HepG2 (cell line): ENCODE measurements around the gene UNC5A. TPM values are rescaled to one million over a fixed set of nuclear protein-coding genes. Genes with fewer than 3 reads are reported as not detected.
A peak's percentile ranks its signal among the peaks of the same experiment; 100 is the strongest.

Source experiments
- ATAC-seq: fragments of 200-7000 bp; cut with Tn5 transposase; 3 replicates; pipeline ENCODE4 v1.9.1; 2020; ENCODE audit warnings: mild to moderate bottlenecking, moderate library complexity
- BruUV-seq: library from RNA; stranded (reverse); fragments of 400-500 nt; replicated peaks from 2 replicates; lab custom pipeline; 2021; lab: Mats Ljungman, UMichigan
- CTCF ChIA-PET: fragments of 300-600 bp; formaldehyde crosslinking; extraction: SDS; loops from one replicate; lab custom pipeline; 2021; ENCODE audit warnings: low total read pairs, inconsistent platforms, low intra/inter-chr PET ratio; lab: Yijun Ruan, JAX
- POLR2A ChIA-PET: fragments of 350-600 bp; sonication (Branson Sonifier 250); formaldehyde crosslinking; loops from one replicate; lab custom pipeline; 2020; ENCODE audit warnings: antibody characterized with exemption, inconsistent platforms; lab: Yijun Ruan, JAX
- DNase-seq: peaks from one replicate; pipeline ENCODE4 v3.0.0-alpha.2; 2015; ENCODE audit warnings: low spot score
- FAIRE-seq: peaks from 3 replicates; lab custom pipeline; 2011; peaks lifted over from hg19 to GRCh38; lab: Jason Lieb, UNC
- H2AFZ ChIP-seq: one replicate; pipeline ENCODE4 v1.6.1; 2011; ENCODE audit warnings: low read length, inconsistent platforms
- H3K27ac ChIP-seq: fragments of 300-600 bp; 3 replicates; pipeline ENCODE4 v1.8.0; 2011; ENCODE audit warnings: mixed run types, mild to moderate bottlenecking, mixed read lengths, low read length, inconsistent platforms; ENCODE audit not compliant: insufficient read depth; ENCODE audit errors: extremely low read length
- H3K27me3 ChIP-seq, 2 experiments: fragments of 200-600 bp in 1 of 2; 2 replicates in 1 of 2; 3 replicates in 1 of 2; pipeline versions ENCODE4 v1.6.0 to v1.8.0; 2011; ENCODE audit warnings: low read length in 2 of 2, mild to moderate bottlenecking in 2 of 2, moderate library complexity in 2 of 2, inconsistent platforms in 1 of 2; ENCODE audit not compliant: insufficient read depth in 2 of 2, control insufficient read depth in 1 of 2
- H3K36me3 ChIP-seq, 2 experiments: fragments of 200-600 bp in 1 of 2; replicated peaks in 1 of 2; 2 replicates in 1 of 2; 3 replicates in 1 of 2; pipeline versions ENCODE4 v1.5.1 to v1.8.0; 2011; ENCODE audit warnings: low read length in 2 of 2, inconsistent platforms in 1 of 2; ENCODE audit not compliant: insufficient read depth in 2 of 2, control insufficient read depth in 1 of 2
- H3K4me1 ChIP-seq: 2 replicates; pipeline ENCODE4 v1.5.1; 2012; ENCODE audit warnings: low read length, inconsistent platforms; ENCODE audit not compliant: insufficient read depth
- H3K4me2 ChIP-seq: 2 replicates; pipeline ENCODE4 v1.6.0; 2011; ENCODE audit warnings: low read depth, low read length, inconsistent platforms
- H3K4me3 ChIP-seq, 3 experiments: fragments of 200-600 bp in 1 of 3; sonication (generic), shearing (Covaris generic) in 1 of 3; replicated peaks in 1 of 3; 2 replicates each; pipeline ENCODE4 v1.5.1; 2011 to 2016; ENCODE audit warnings: low read length in 3 of 3, inconsistent platforms in 2 of 3, low read depth in 2 of 3, mild to moderate bottlenecking in 2 of 3, control low read depth in 1 of 3, mixed read lengths in 1 of 3; ENCODE audit not compliant: insufficient read depth in 1 of 3
- H3K79me2 ChIP-seq: one replicate; pipeline ENCODE4 v1.6.1; 2011; ENCODE audit warnings: low read length, inconsistent platforms; ENCODE audit not compliant: insufficient read depth
- H3K9ac ChIP-seq: 2 replicates; pipeline ENCODE4 v1.6.0; 2011; ENCODE audit warnings: mild to moderate bottlenecking, low read depth, low read length, inconsistent platforms; ENCODE audit not compliant: insufficient read depth
- H3K9me3 ChIP-seq: 2 replicates; pipeline ENCODE4 v1.5.1; 2012; ENCODE audit warnings: mild to moderate bottlenecking, low read length
- H4K20me1 ChIP-seq: 2 replicates; pipeline ENCODE4 v1.6.0; 2011; ENCODE audit warnings: inconsistent platforms, mild to moderate bottlenecking, low read length, moderate library complexity; ENCODE audit not compliant: insufficient read depth
- MBNL3 ChIP-seq: fragments of 250-450 bp; sonication (Bioruptor Pico); conservative IDR thresholded peaks from 2 replicates; pipeline ENCODE4 v1.8.0; 2022; ENCODE audit warnings: mild to moderate bottlenecking, inconsistent platforms
- MLXIP ChIP-seq: sonication (generic); formaldehyde crosslinking; IDR thresholded peaks from 2 replicates; pipeline ENCODE4 v1.9.0; 2021; ENCODE audit warnings: missing genetic modification reagents, borderline replicate concordance
- NR2C2 ChIP-seq: sonication (generic); formaldehyde crosslinking; IDR thresholded peaks from 2 replicates; pipeline ENCODE4 v1.4.0; 2020; ENCODE audit warnings: missing genetic modification reagents, mild to moderate bottlenecking, moderate library complexity, borderline replicate concordance
- SMAD1 ChIP-seq: sonication (generic); formaldehyde crosslinking; IDR thresholded peaks from 2 replicates; pipeline ENCODE4 v1.4.0; 2020; ENCODE audit warnings: missing genetic modification reagents, low read depth, mild to moderate bottlenecking, borderline replicate concordance
- ZNF768 ChIP-seq: sonication (generic); formaldehyde crosslinking; IDR thresholded peaks from 2 replicates; pipeline ENCODE4 v1.4.0; 2020; ENCODE audit warnings: missing genetic modification reagents
- WGBS: methylation state at CpG from one replicate; pipeline ENCODE4 v1.1.6; 2017; ENCODE audit warnings: low lambda C conversion rate; 5-methylcytosine and 5-hydroxymethylcytosine counted together
- in situ Hi-C: cut with HindIII; loops from 2 replicates; pipeline ENCODE4 v1.10.0; 2017; ENCODE audit warnings: low pct_unique_long_range_greater_than_20kb; ENCODE audit not compliant: extremely low pct_ligation_motif_present
- intact Hi-C: fragments of 100-400 bp; cut with micrococcal nuclease; formaldehyde crosslinking; loops from one replicate; pipeline ENCODE4 v1.10.0; 2022; ENCODE audit not compliant: unreplicated experiment
- polyA plus RNA-seq, 8 experiments: library from polyadenylated mRNA; depleted of rRNA in 3 of 8; stranded (reverse) in 7 of 8; unstranded in 1 of 8; fragments of >200 nt; fragmentation: Illumina TruSeq in 4 of 8; extraction: Trizol in 4 of 8; gene quantifications; 2 replicates each; pipeline versions ENCODE4 v1.2.1 to v1.2.3, GENCODE V29; 2011 to 2016; ENCODE audit warnings: low read depth in 4 of 8, missing spikeins in 1 of 8, mixed read lengths in 1 of 8; ENCODE audit not compliant: insufficient read depth in 1 of 8
- total RNA-seq, 5 experiments: library from RNA; depleted of rRNA; stranded (reverse); fragments of >200 nt; fragmentation: Illumina TruSeq; extraction: Trizol; gene quantifications; 2 replicates each; pipeline ENCODE4 v1.2.3, GENCODE V29; 2016; ENCODE audit warnings: low read depth in 1 of 5

The UNC5A gene
- total and polyA plus RNA-seq, 2 of the 13 experiments (the other 11 are each of a cell fraction or from before 2014, with no cell fraction given): not detected

- intact Hi-C loops: no loop called here
- POLR2A ChIA-PET: no interaction called here
These were observed 5.8 kb downstream of the UNC5A start for GRCh38 chr5:176816043-176816745.

More at GRCh38 chr5:176816043-176816745, 5.8 kb downstream of the UNC5A start:
- Histone ChIP-seq H3K36me3 (no peaks in the 10 kb centered on the region), H3K79me2 (no peaks in the 10 kb centered on the region), H2AFZ (no peak overlapping the region), H3K4me3 (no peak overlapping the region), H3K27ac (no peak overlapping the region), H3K4me2 (no peak overlapping the region), H3K4me1 (peaks cover 18% of the 10 kb centered on the region), H3K27me3 (peaks cover 14 to 63% of the 10 kb centered on the region in 2 experiments; a peak in 4 of 5 replicates), H3K9me3 (no peaks in the 10 kb centered on the region), H3K9ac (no peak overlapping the region), H4K20me1 (peaks cover 7% of the 10 kb centered on the region; the same call in 1 of the 2 replicates)
- ATAC-seq: no peak
- 33% methylated on average over 2 of the region's 5 CpGs for WGBS
- no peak for DNase-seq
- in situ Hi-C loops: no loop called here
- CTCF ChIA-PET: no interaction called here
- BruUV-seq: no TSS peak
- TF ChIP-seq NR2C2 (CRISPR knock-in tag): no peak
- TF ChIP-seq MLXIP (CRISPR knock-in tag): no peak
- no peak for TF ChIP-seq MBNL3
- TF ChIP-seq SMAD1 (CRISPR knock-in tag): no peak
- 0 out of 2 replicates have a peak, but pooled peaks have one; percentile 25 for TF ChIP-seq ZNF768 (CRISPR knock-in tag)
- FAIRE-seq: no peak
